Sigmoid colon (tissue), 4 donors: ENCODE results near the gene DCHS1.

Experiments used
- CTCF ChIP-seq, 4 experiments: fragments of 450-650 bp in 3 of 4; fragments of 200-600 bp in 1 of 4; IDR thresholded peaks; one replicate each; pipeline ENCODE4 v1.5.1; 2016 to 2019; ENCODE audit warnings: antibody characterized with exemption in 4 of 4, mild to moderate bottlenecking in 3 of 4, moderate library complexity in 2 of 4
- POLR2A ChIP-seq, 2 donors: fragments of 450-650 bp; IDR thresholded peaks; one replicate each; pipeline ENCODE4 v1.6.1; 2016; ENCODE audit warnings: antibody characterized with exemption in 2 of 2, mild to moderate bottlenecking in 2 of 2, moderate library complexity in 2 of 2
- POLR2AphosphoS5 ChIP-seq, 4 donors: sonication (generic); formaldehyde crosslinking; IDR thresholded peaks; one replicate each; pipeline ENCODE4 v1.6.1; 2017; ENCODE audit warnings: antibody characterized with exemption in 4 of 4

- TF ChIP-seq POLR2AphosphoS5 (IDR thresholded peaks at IDR 0.05) (no peak), CTCF (IDR thresholded peaks at IDR 0.05) (no peak), POLR2A (IDR thresholded peaks at IDR 0.05) (no peak)
Observed at GRCh38 chr11:6647836-6648235, 7.8 kb downstream of the DCHS1 start.
